Endodermal cell (in vitro differentiated cells): ENCODE data around the gene NRP1. TPM values are rescaled to one million over a fixed set of nuclear protein-coding genes. Genes with fewer than 3 reads are reported as not detected.
"Not testable (repeated sequence)": the region's sequence is repeated elsewhere in the genome, so short reads cannot be mapped to it uniquely, and the experiment has no call there.

Experiments used
- DNase-seq: peaks from one replicate; pipeline ENCODE4 v3.0.0-alpha.2; 2017
- H3K27ac ChIP-seq: 2 replicates; pipeline ENCODE4 v1.5.1; 2013; ENCODE audit warnings: mild to moderate bottlenecking, low read depth, low read length, moderate library complexity
- H3K27me3 ChIP-seq: 2 replicates; pipeline ENCODE4 v1.6.1; 2013; ENCODE audit warnings: mild to moderate bottlenecking, low read length, moderate library complexity; ENCODE audit not compliant: insufficient read depth, control insufficient read depth, poor library complexity, severe bottlenecking
- H3K36me3 ChIP-seq: 2 replicates; pipeline ENCODE4 v1.7.0; 2013; ENCODE audit warnings: mild to moderate bottlenecking, low read length, moderate library complexity; ENCODE audit not compliant: control insufficient read depth, insufficient read depth
- H3K4me1 ChIP-seq: one replicate; pipeline ENCODE4 v1.7.0; 2013; ENCODE audit warnings: low read length; ENCODE audit not compliant: control insufficient read depth, insufficient read depth
- H3K4me3 ChIP-seq: 2 replicates; pipeline ENCODE4 v1.5.1; 2013; ENCODE audit warnings: mild to moderate bottlenecking, low read length, moderate library complexity
- H3K9ac ChIP-seq: 2 replicates; pipeline ENCODE4 v1.6.1; 2013; ENCODE audit warnings: mild to moderate bottlenecking, low read length, moderate library complexity; ENCODE audit not compliant: poor library complexity, severe bottlenecking; ENCODE audit errors: extremely low read depth
- H3K9me3 ChIP-seq: 2 replicates; pipeline ENCODE4 v1.6.1; 2013; ENCODE audit warnings: mild to moderate bottlenecking, low read length, moderate library complexity; ENCODE audit not compliant: control insufficient read depth
- H3K27ac Mint-ChIP-seq: 2 replicates; pipeline ENCODE4 v1.8.0; 2020; ENCODE audit warnings: mixed read lengths
- H3K27me3 Mint-ChIP-seq: 2 replicates; pipeline ENCODE4 v1.8.0; 2021; ENCODE audit warnings: mild to moderate bottlenecking, mixed read lengths; ENCODE audit not compliant: insufficient read depth
- H3K36me3 Mint-ChIP-seq: 2 replicates; pipeline ENCODE4 v1.8.0; 2020; ENCODE audit warnings: low read depth, mixed read lengths
- H3K4me1 Mint-ChIP-seq: 2 replicates; pipeline ENCODE4 v1.8.0; 2020; ENCODE audit warnings: mixed read lengths
- H3K4me3 Mint-ChIP-seq: 2 replicates; pipeline ENCODE4 v1.8.0; 2020; ENCODE audit warnings: mild to moderate bottlenecking, moderate library complexity, mixed read lengths
- H3K9me3 Mint-ChIP-seq: 2 replicates; pipeline ENCODE4 v1.8.0; 2020; ENCODE audit warnings: mild to moderate bottlenecking, mixed read lengths
- WGBS, 2 experiments: methylation state at CpG; one replicate each; pipeline versions ENCODE4 v1.1.5 to v1.1.7; 2013; ENCODE audit warnings: missing lambda C conversion rate in 2 of 2, mixed read lengths in 1 of 2; ENCODE audit not compliant: insufficient coverage in 1 of 2, insufficient read length in 1 of 2; 5-methylcytosine and 5-hydroxymethylcytosine counted together
- total RNA-seq, 2 donors: library from RNA; stranded (reverse); fragmentation: NEBNext Ultra II Directional in 1 of 2; extraction: Animal tissue kit (Norgen Biotek cat#: 25700) in 1 of 2; gene quantifications; 2 replicates in 1 of 2; 3 replicates in 1 of 2; pipeline ENCODE4 v1.2.1, GENCODE V29; 2021
- TF ChIP-seq, protein P1 (sequence below): fragments of 200-600 bp; sonication (generic); conservative IDR thresholded peaks from 2 replicates; pipeline ENCODE4 v1.5.0; 2021; ENCODE audit warnings: antibody characterized with exemption, mild to moderate bottlenecking

The NRP1 gene
- total RNA-seq, 2 donors from 2014 or later = 20.7 to 30.6 TPM

- Histone ChIP-seq H3K36me3 (no peaks in the 10 kb centered on the region), H3K4me3 (no peak overlapping the region), H3K27me3 (no peaks in the 10 kb centered on the region), H3K4me1 (no peaks in the 10 kb centered on the region), H3K9me3 (no peaks in the 10 kb centered on the region), H3K27ac (no peak overlapping the region), H3K9ac (no peak overlapping the region)
- no peak for DNase-seq
- Mint-ChIP-seq H3K4me1 (peaks cover 3% of the 10 kb centered on the region), H3K4me3 (no peak overlapping the region), H3K27me3 (peaks cover 3% of the 10 kb centered on the region), H3K27ac (no peak overlapping the region), H3K9me3 (no peaks in the 10 kb centered on the region), H3K36me3 (no peaks in the 10 kb centered on the region)
- WGBS, 2 experiments = 94 to 100% methylated on average over 1 to 3 of the region's 3 CpGs
- TF ChIP-seq, protein P1, sequence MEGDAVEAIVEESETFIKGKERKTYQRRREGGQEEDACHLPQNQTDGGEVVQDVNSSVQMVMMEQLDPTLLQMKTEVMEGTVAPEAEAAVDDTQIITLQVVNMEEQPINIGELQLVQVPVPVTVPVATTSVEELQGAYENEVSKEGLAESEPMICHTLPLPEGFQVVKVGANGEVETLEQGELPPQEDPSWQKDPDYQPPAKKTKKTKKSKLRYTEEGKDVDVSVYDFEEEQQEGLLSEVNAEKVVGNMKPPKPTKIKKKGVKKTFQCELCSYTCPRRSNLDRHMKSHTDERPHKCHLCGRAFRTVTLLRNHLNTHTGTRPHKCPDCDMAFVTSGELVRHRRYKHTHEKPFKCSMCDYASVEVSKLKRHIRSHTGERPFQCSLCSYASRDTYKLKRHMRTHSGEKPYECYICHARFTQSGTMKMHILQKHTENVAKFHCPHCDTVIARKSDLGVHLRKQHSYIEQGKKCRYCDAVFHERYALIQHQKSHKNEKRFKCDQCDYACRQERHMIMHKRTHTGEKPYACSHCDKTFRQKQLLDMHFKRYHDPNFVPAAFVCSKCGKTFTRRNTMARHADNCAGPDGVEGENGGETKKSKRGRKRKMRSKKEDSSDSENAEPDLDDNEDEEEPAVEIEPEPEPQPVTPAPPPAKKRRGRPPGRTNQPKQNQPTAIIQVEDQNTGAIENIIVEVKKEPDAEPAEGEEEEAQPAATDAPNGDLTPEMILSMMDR = no peak
These were observed 193.2 kb downstream of the NRP1 start for GRCh38 chr10:33141251-33141650.

GRCh38 chr10:33139181-33139646 is 195.3 kb downstream of the NRP1 start:
- no peak overlapping the region for H3K27ac ChIP-seq
- peaks cover 3% of the 10 kb centered on the region for H3K4me1 Mint-ChIP-seq
- WGBS, 2 experiments = 83 to 95% methylated on average over 4 to 12 of the region's 12 CpGs
- no peaks in the 10 kb centered on the region for H3K4me1 ChIP-seq
- H3K4me3 Mint-ChIP-seq = no peak overlapping the region
- no peaks in the 10 kb centered on the region for H3K9me3 Mint-ChIP-seq
- no peaks in the 10 kb centered on the region for H3K36me3 ChIP-seq
- peaks cover 3% of the 10 kb centered on the region for H3K27me3 Mint-ChIP-seq
- no peaks in the 10 kb centered on the region for H3K27me3 ChIP-seq
- no peaks in the 10 kb centered on the region for H3K36me3 Mint-ChIP-seq
- H3K4me3 ChIP-seq = no peak overlapping the region
- H3K9me3 ChIP-seq = no peaks in the 10 kb centered on the region
- DNase-seq = no peak
- H3K9ac ChIP-seq = no peak overlapping the region
- no peak overlapping the region for H3K27ac Mint-ChIP-seq
- TF ChIP-seq, protein P1 = no peak

DNA sequence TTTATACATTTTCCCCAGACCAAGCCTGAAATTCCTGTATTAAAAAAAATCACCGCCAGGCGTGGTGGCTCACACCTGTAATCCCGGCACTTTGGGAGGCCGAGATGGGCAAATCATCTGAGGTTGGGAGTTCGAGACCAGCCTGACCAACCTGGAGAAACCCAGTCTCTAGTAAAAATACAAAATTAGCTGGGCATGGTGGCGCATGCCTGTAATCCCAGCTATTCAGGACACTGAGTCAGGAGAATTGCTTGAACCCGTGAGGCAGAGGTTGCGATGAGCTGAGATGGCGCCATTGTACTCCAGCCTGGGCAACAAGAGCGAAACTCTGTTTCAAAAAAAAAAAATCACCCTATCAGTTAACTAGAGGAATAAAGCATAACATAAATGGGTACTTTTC is 195.8 kb downstream of the NRP1 start:
- not testable (repeated sequence) for H3K36me3 ChIP-seq, H3K4me1 Mint-ChIP-seq, H3K4me3 Mint-ChIP-seq, H3K9me3 ChIP-seq, H3K9ac ChIP-seq, H3K27ac Mint-ChIP-seq, H3K27me3 Mint-ChIP-seq, H3K27ac ChIP-seq, H3K27me3 ChIP-seq, H3K4me3 ChIP-seq, H3K36me3 Mint-ChIP-seq, H3K4me1 ChIP-seq, H3K9me3 Mint-ChIP-seq, DNase-seq
- WGBS, 2 experiments = 81 to 85% methylated on average over 8 to 10 of the region's 10 CpGs

DNA sequence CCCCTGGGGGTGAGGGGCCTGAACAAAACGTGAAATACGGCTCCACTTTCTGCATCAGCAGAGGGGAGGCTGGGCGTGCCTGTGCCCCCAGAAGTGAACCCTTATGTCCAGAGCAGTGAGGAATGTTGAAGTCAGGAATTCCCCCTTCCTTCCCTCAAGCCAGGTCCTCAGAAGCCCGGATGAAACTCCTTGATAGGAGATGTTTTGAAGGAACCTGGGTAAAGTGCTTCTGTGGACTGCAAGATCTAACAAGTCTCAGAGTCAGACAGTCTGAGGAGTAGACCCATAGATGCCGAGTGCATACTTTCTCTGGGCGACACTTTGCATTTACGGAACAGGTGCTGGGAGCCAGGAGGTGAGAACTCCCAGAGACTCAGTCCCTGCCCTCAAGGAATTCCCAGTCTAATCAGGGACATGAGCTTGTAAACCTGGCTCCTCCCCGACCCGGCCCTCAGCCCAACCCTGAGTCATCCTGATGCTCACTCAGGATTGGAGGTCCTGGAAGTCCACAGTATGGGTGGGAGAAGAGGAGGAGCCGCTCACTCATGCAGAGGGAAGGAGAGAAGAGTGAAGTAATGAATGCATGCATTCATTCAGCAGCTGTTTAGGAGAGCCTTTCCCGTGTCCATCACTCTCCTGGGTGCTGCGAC is 197.0 kb downstream of the NRP1 start:
- Histone ChIP-seq H3K9me3 (no peaks in the 10 kb centered on the region), H3K4me1 (no peaks in the 10 kb centered on the region), H3K27ac (no peak overlapping the region), H3K27me3 (no peaks in the 10 kb centered on the region), H3K4me3 (no peak overlapping the region), H3K36me3 (no peaks in the 10 kb centered on the region), H3K9ac (no peak overlapping the region)
- TF ChIP-seq, protein P1 = no peak
- no peak for DNase-seq
- no peaks in the 10 kb centered on the region for H3K27me3 Mint-ChIP-seq
- H3K9me3 Mint-ChIP-seq = no peaks in the 10 kb centered on the region
- H3K4me3 Mint-ChIP-seq = no peak overlapping the region
- no peaks in the 10 kb centered on the region for H3K36me3 Mint-ChIP-seq
- WGBS, 2 experiments = 90 to 95% methylated on average over 7 to 12 of the region's 12 CpGs
- no peak overlapping the region for H3K27ac Mint-ChIP-seq
- H3K4me1 Mint-ChIP-seq = peaks cover 3% of the 10 kb centered on the region
